NCI-H146 treated with DMSO at 0.1 percent for 48 hours (cell line): ENCODE results near the gene ODAD4.

Experiments used
- DNase-seq: peaks from one replicate; lab custom pipeline; 2025; ENCODE audit not compliant: unreplicated experiment; lab: John Stamatoyannopoulos, UW

The ODAD4 gene

GRCh38 chr17:41930009-41930832 is at the start of gene ODAD4:
ODAD4 (plus strand) TSS chr17:41930617; CDS start chr17:41930724, 107 bp downstream.
- peak; percentile 86 for DNase-seq

- no peak for DNase-seq
Observed at GRCh38 chr17:41882756-41883155, 47.7 kb upstream of the ODAD4 start.

GRCh38 chr17:41885733-41886132 is 44.7 kb upstream of the ODAD4 start:
- no peak for DNase-seq

- no peak for DNase-seq
Observed at GRCh38 chr17:41888332-41888965, 42.0 kb upstream of the ODAD4 start.

GRCh38 chr17:41891135-41892020 is 39.0 kb upstream of the ODAD4 start:
- DNase-seq: no peak

- DNase-seq: no peak
Observed at GRCh38 chr17:41892021-41892376, 38.4 kb upstream of the ODAD4 start.

- no peak for DNase-seq
Observed at GRCh38 chr17:41893384-41893783, 37.0 kb upstream of the ODAD4 start.

- DNase-seq: no peak
Observed at GRCh38 chr17:41894791-41895331, 35.6 kb upstream of the ODAD4 start.

- no peak for DNase-seq
Observed at GRCh38 chr17:41895617-41896016, 34.8 kb upstream of the ODAD4 start.

- DNase-seq: no peak
Observed at GRCh38 chr17:41896726-41897125, 33.7 kb upstream of the ODAD4 start.

- no peak for DNase-seq
Observed at GRCh38 chr17:41901646-41902045, 28.8 kb upstream of the ODAD4 start.

GRCh38 chr17:41904242-41904841 is 26.1 kb upstream of the ODAD4 start:
- no peak for DNase-seq

- no peak for DNase-seq
Observed at GRCh38 chr17:41905172-41905571, 25.2 kb upstream of the ODAD4 start.

GRCh38 chr17:41906465-41907184 is 23.8 kb upstream of the ODAD4 start:
- no peak for DNase-seq

- no peak for DNase-seq
Observed at GRCh38 chr17:41907185-41907556, 23.2 kb upstream of the ODAD4 start.

- no peak for DNase-seq
Observed at GRCh38 chr17:41907633-41908539, 22.5 kb upstream of the ODAD4 start.

GRCh38 chr17:41909088-41909487 is 21.3 kb upstream of the ODAD4 start:
- DNase-seq: no peak

GRCh38 chr17:41910701-41911391 is 19.6 kb upstream of the ODAD4 start:
- DNase-seq: no peak

- no peak for DNase-seq
Observed at GRCh38 chr17:41912925-41913324, 17.5 kb upstream of the ODAD4 start.
